Measurements from ENCODE around the gene DAZAP1.

DAZAP1 gene

GRCh38 chr19:1423436-1424191 lies 16.2 kb downstream of the DAZAP1 start:
- no peak for TF ChIP-seq CTCF (IDR thresholded peaks at IDR 0.05; ENCODE audit: control insufficient read depth, extremely low read depth, insufficient read depth)
- no peak overlapping the region for H3K4me3 ChIP-seq (ENCODE audit: low read depth, low read length)
- DNase-seq (ENCODE audit: low read depth) = no peak

- TF ChIP-seq CTCF (IDR thresholded peaks at IDR 0.05; ENCODE audit: control insufficient read depth, extremely low read depth, insufficient read depth) = no peak
- no peak for DNase-seq (ENCODE audit: low read depth)
- no peak overlapping the region for H3K4me3 ChIP-seq (ENCODE audit: low read depth, low read length)
Measured at GRCh38 chr19:1424192-1424955, 17.0 kb downstream of the DAZAP1 start.

- no peak for TF ChIP-seq CTCF (IDR thresholded peaks at IDR 0.05; ENCODE audit: control insufficient read depth, extremely low read depth, insufficient read depth)
- no peak for DNase-seq (ENCODE audit: low read depth)
- no peak overlapping the region for H3K4me3 ChIP-seq (ENCODE audit: low read depth, low read length)
Measured at GRCh38 chr19:1425102-1425837, 17.9 kb downstream of the DAZAP1 start.

GRCh38 chr19:1425902-1426301 lies 18.5 kb downstream of the DAZAP1 start:
- no peak for TF ChIP-seq CTCF (IDR thresholded peaks at IDR 0.05; ENCODE audit: control insufficient read depth, extremely low read depth, insufficient read depth)
- no peak overlapping the region for H3K4me3 ChIP-seq (ENCODE audit: low read depth, low read length)
- DNase-seq (ENCODE audit: low read depth) = no peak

GRCh38 chr19:1426736-1427135 lies 19.4 kb downstream of the DAZAP1 start:
- DNase-seq (ENCODE audit: low read depth) = no peak
- no peak overlapping the region for H3K4me3 ChIP-seq (ENCODE audit: low read depth, low read length)
- TF ChIP-seq CTCF (IDR thresholded peaks at IDR 0.05; ENCODE audit: control insufficient read depth, extremely low read depth, insufficient read depth) = no peak

GRCh38 chr19:1427221-1427920 lies 20.0 kb downstream of the DAZAP1 start:
- no peak for DNase-seq (ENCODE audit: low read depth)
- no peak for TF ChIP-seq CTCF (IDR thresholded peaks at IDR 0.05; ENCODE audit: control insufficient read depth, extremely low read depth, insufficient read depth)
- H3K4me3 ChIP-seq (ENCODE audit: low read depth, low read length) = no peak overlapping the region

All from LNCaP clone FGC (cell line).